ENCODE data around the gene DHX8. TPM values are rescaled to one million over a fixed set of nuclear protein-coding genes. Genes with fewer than 3 reads are reported as not detected.

The DHX8 gene
- polyA plus RNA-seq, 1 of the 3 experiments (the other 2 are of a cell fraction) = 31.3 TPM

GRCh38 chr17:43532581-43532980, 48.8 kb downstream of the DHX8 start:
- H3K9me2 ChIP-seq = no peaks in the 10 kb centered on the region
- H3K36me3 ChIP-seq (replicated peaks in 1 of 2; ENCODE audit: control insufficient read depth in 1 of 2, insufficient read depth in 2 of 2, low read length in 1 of 2) = peaks cover 4 to 24% of the 10 kb centered on the region in 2 experiments
- no peak overlapping the region for H3K4me3 ChIP-seq (ENCODE audit: low read depth in 2 of 2, low read length in 1 of 2)
- peak overlapping the region in 1 of 2 experiments; percentile 95; a peak in 1 of 4 replicates for H3K27ac ChIP-seq (ENCODE audit: low read depth in 2 of 2, low read length in 1 of 2)
- no peak overlapping the region for H3K4me2 ChIP-seq
- POLR2A ChIA-PET = no interaction called here
- 96% methylated on average over 10 of the region's 10 CpGs for WGBS (ENCODE audit: low lambda C conversion rate)
- H3K9me3 ChIP-seq = no peaks in the 10 kb centered on the region
- H3K79me2 ChIP-seq (ENCODE audit: insufficient read depth) = peaks cover 4% of the 10 kb centered on the region; the same call in 1 of the 2 replicates
- DNase-seq = no peak
- no peaks in the 10 kb centered on the region for H3K27me3 ChIP-seq (ENCODE audit: insufficient read depth)
- H3F3A ChIP-seq (replicated peaks; ENCODE audit: insufficient read depth) = peaks cover 29% of the 10 kb centered on the region
- no peak overlapping the region for H2AFZ ChIP-seq (ENCODE audit: low read depth)
- H4K20me1 ChIP-seq (ENCODE audit: insufficient read depth) = no peaks in the 10 kb centered on the region
- TF ChIP-seq TAF1 (IDR thresholded peaks at IDR 0.05; ENCODE audit: borderline replicate concordance, low read depth, low read length) (no peak), RCOR1 (IDR thresholded peaks at IDR 0.05; ENCODE audit: low read length) (no peak), NFIC (IDR thresholded peaks at IDR 0.05; ENCODE audit: borderline replicate concordance) (no peak), CHD2 (IDR thresholded peaks at IDR 0.05; ENCODE audit: low read length, partially characterized antibody) (no peak), ELF1 (IDR thresholded peaks at IDR 0.05) (no peak), RXRA (IDR thresholded peaks at IDR 0.05; ENCODE audit: borderline replicate concordance, low read depth) (no peak), FOSL2 (IDR thresholded peaks at IDR 0.05; ENCODE audit: borderline replicate concordance, low read depth) (no peak), POLR2AphosphoS5 (IDR thresholded peaks at IDR 0.05; ENCODE audit: low read depth, low read length) (no peak), JUND (IDR thresholded peaks at IDR 0.05) (no peak), IRF3 (IDR thresholded peaks at IDR 0.05; ENCODE audit: low read depth, low read length) (no peak), GATA2 (CRISPR knock-in tag; IDR thresholded peaks at IDR 0.05) (no peak), PBX3 (IDR thresholded peaks at IDR 0.05) (no peak), MXI1 (IDR thresholded peaks at IDR 0.05; ENCODE audit: low read depth, low read length) (no peak), YY1 (IDR thresholded peaks at IDR 0.05; ENCODE audit: low read depth) (no peak), EZH2phosphoT487 (IDR thresholded peaks at IDR 0.05; ENCODE audit: borderline replicate concordance, low read depth) (no peak), FOXM1 (IDR thresholded peaks at IDR 0.05; ENCODE audit: low read depth) (no peak), MAX (IDR thresholded peaks at IDR 0.05; ENCODE audit: low read depth) (no peak), RFX5 (IDR thresholded peaks at IDR 0.05; ENCODE audit: low read length) (no peak), TCF12 (IDR thresholded peaks at IDR 0.05) (no peak)
- TF ChIP-seq, protein P1, sequence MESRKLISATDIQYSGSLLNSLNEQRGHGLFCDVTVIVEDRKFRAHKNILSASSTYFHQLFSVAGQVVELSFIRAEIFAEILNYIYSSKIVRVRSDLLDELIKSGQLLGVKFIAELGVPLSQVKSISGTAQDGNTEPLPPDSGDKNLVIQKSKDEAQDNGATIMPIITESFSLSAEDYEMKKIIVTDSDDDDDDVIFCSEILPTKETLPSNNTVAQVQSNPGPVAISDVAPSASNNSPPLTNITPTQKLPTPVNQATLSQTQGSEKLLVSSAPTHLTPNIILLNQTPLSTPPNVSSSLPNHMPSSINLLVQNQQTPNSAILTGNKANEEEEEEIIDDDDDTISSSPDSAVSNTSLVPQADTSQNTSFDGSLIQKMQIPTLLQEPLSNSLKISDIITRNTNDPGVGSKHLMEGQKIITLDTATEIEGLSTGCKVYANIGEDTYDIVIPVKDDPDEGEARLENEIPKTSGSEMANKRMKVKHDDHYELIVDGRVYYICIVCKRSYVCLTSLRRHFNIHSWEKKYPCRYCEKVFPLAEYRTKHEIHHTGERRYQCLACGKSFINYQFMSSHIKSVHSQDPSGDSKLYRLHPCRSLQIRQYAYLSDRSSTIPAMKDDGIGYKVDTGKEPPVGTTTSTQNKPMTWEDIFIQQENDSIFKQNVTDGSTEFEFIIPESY (IDR thresholded peaks at IDR 0.05; ENCODE audit: borderline replicate concordance, low read depth) = no peak
- H3K9ac ChIP-seq = no peak overlapping the region
- H3K4me1 ChIP-seq (ENCODE audit: control insufficient read depth in 1 of 2, insufficient read depth in 2 of 2, low read depth in 1 of 2, low read length in 1 of 2) = peaks cover 17 to 41% of the 10 kb centered on the region in 2 experiments; a peak in 3 of 4 replicates
- CTCF ChIA-PET = interaction anchor here (0.7 to 2.8 kb wide), 3 partner anchors 13 to 141 kb away, joined by 3 to 12 read pairs (median 4); no protein-coding TSS in a partner anchor

Measured in SK-N-SH (cell line).